Heart left ventricle (tissue), 16 donors: ENCODE measurements around the gene RTN1. TPM values are rescaled to one million over a fixed set of nuclear protein-coding genes. Genes with fewer than 3 reads are reported as not detected.

Experiments
- ATAC-seq, 4 donors: fragments of 200-7000 bp; cut with Tn5 transposase; one replicate each; pipeline ENCODE4 v1.9.1; 2020 to 2022; ENCODE audit warnings: moderate library complexity in 4 of 4, mild to moderate bottlenecking in 3 of 4, moderate number of reproducible peaks in 1 of 4
- DNase-seq, 5 donors: peaks; one replicate each; pipeline ENCODE4 v3.0.0-alpha.2; 2020
- H3K27ac ChIP-seq, 12 donors: fragments of 200-600 bp; sonication (generic) in 4 of 12; one replicate each; pipeline versions ENCODE4 v1.5.0 to v1.8.0; 2016 to 2022; ENCODE audit warnings: mild to moderate bottlenecking in 2 of 12
- H3K27me3 ChIP-seq, 9 donors: fragments of 200-600 bp; sonication (generic) in 2 of 9; one replicate each; pipeline versions ENCODE4 v1.5.1 to v1.8.0; 2016 to 2022; ENCODE audit warnings: mild to moderate bottlenecking in 3 of 9
- H3K36me3 ChIP-seq, 9 donors: fragments of 200-600 bp; sonication (generic) in 2 of 9; one replicate each; pipeline versions ENCODE4 v1.5.0 to v1.8.0; 2018 to 2022; ENCODE audit warnings: mild to moderate bottlenecking in 2 of 9
- H3K4me1 ChIP-seq, 12 donors: fragments of 200-600 bp; sonication (generic) in 4 of 12; one replicate each; pipeline versions ENCODE4 v1.5.0 to v1.8.0; 2016 to 2022; ENCODE audit warnings: mild to moderate bottlenecking in 3 of 12
- H3K4me3 ChIP-seq, 12 donors: fragments of 200-600 bp; sonication (generic) in 4 of 12; one replicate each; pipeline versions ENCODE4 v1.5.0 to v1.8.0; 2017 to 2022; ENCODE audit warnings: mild to moderate bottlenecking in 9 of 12, moderate library complexity in 4 of 12
- H3K9me3 ChIP-seq, 12 donors: fragments of 200-600 bp; sonication (generic) in 4 of 12; one replicate each; pipeline versions ENCODE4 v1.5.0 to v1.8.0; 2016 to 2022; ENCODE audit warnings: mild to moderate bottlenecking in 1 of 12
- CTCF ChIP-seq, 12 donors: fragments of 200-600 bp; sonication (generic) in 4 of 12; IDR thresholded peaks; one replicate each; pipeline versions ENCODE4 v1.5.0 to v1.8.0; 2018 to 2022; ENCODE audit warnings: antibody characterized with exemption in 12 of 12, mild to moderate bottlenecking in 5 of 12
- POLR2A ChIP-seq, 2 donors: fragments of 450-650 bp; IDR thresholded peaks; one replicate each; pipeline ENCODE4 v1.6.1; 2017; ENCODE audit warnings: antibody characterized with exemption in 2 of 2, mild to moderate bottlenecking in 2 of 2, moderate library complexity in 2 of 2
- WGBS, 4 donors: extraction: QIAGEN DNeasy Blood & Tissue Kit in 2 of 4; methylation state at CpG; one replicate each; pipeline versions ENCODE4 v1.1.5 to v1.1.7; 2013 to 2018; 5-methylcytosine and 5-hydroxymethylcytosine counted together
- intact Hi-C, 10 donors: fragments of 100-400 bp; cut with DNase I; formaldehyde crosslinking; loops; one replicate each; pipeline versions ENCODE4 v1.11.1 to v1.14.2; 2022
- polyA plus RNA-seq, 2 donors: library from polyadenylated mRNA; stranded (reverse); fragments of 200-250 nt; gene quantifications; one replicate each; pipeline ENCODE4 v1.2.3, GENCODE V29; 2013
- total RNA-seq, 9 donors: library from RNA; depleted of rRNA in 2 of 9; stranded (reverse); fragments of >200 nt in 2 of 9; fragmentation: NEBNext Ultra II Directional in 3 of 9; extraction: Animal tissue kit (Norgen Biotek cat#: 25700) in 3 of 9; gene quantifications; one replicate each; pipeline versions ENCODE4 v1.1.0 to v1.2.4, GENCODE V29; 2016 to 2023
- donor health status: ischemic (EF 13 %, LVEDD 7.1; RV severe dilation, severe dysfunction).
- donor health status: healthy with polysubstance abuse.
- donor health status: DM: no; HTN: yes; CAD: no.
- donor health status: DM: no; HTN: no; CAD: no.
- donor health status: ischemic (EF 25% LVEDD 6.9; RV normal size, moderate dysfunction).
- donor health status: ischemic (EF 25% LVEDD 5.7; RV mildly dilated, moderate dysfunction).
- donor health status: healthy.
- donor health status: DM: yes; HTN: yes; CAD: no.
- donor health status: ischemic (EF 35%, LVEDD 5.7; RV mildly dilated, moderate dysfunction).
- donor health status: nonischemic (EF 11% LVEDD 7.7; RV severe dilation, severe dysfunction).
- donor health status: DM: yes; HTN: yes; CAD: no.
- donor health status: PGD.
- donor health status: ischemic (EF 29% LVEDD 5.4; RV normal size, mild dysfunction).
- donor health status: nonischemic (EF 23%, LVEDD 6.1; RV moderate dilation, normal function).

RTN1 gene
- total and polyA plus RNA-seq, 11 donors = 0.15 to 8.4 (median 0.90) TPM

- H3K36me3 ChIP-seq = no peaks in the 10 kb centered on the region
- ATAC-seq (no peak), DNase-seq (no peak)
- no peaks in the 10 kb centered on the region for H3K9me3 ChIP-seq
- H3K27me3 ChIP-seq = no peaks in the 10 kb centered on the region
- no peak for TF ChIP-seq CTCF (IDR thresholded peaks at IDR 0.05)
- TF ChIP-seq POLR2A (IDR thresholded peaks at IDR 0.05) = no peak
- intact Hi-C loops = no loop called here
- H3K4me1 ChIP-seq = no peaks in the 10 kb centered on the region
- no peak overlapping the region for H3K27ac ChIP-seq
- H3K4me3 ChIP-seq = no peak overlapping the region
- WGBS, 4 donors = 65 to 86% (median 78%) methylated on average over 3 of the region's 3 CpGs
These were observed 119.0 kb downstream of the RTN1 start for GRCh38 chr14:59751578-59751977.

- Histone ChIP-seq H3K4me3 (no peak overlapping the region), H3K36me3 (no peaks in the 10 kb centered on the region), H3K27ac (no peak overlapping the region), H3K27me3 (no peaks in the 10 kb centered on the region), H3K9me3 (peaks cover 0 to 38% (median 19%) of the 10 kb centered on the region in 12 donors), H3K4me1 (no peaks in the 10 kb centered on the region)
- DNase-seq (peak in 1 of 5 donors; percentile 24), ATAC-seq (peak in 2 of 4 donors; percentile 36 to 61)
- WGBS, 4 donors = 71 to 79% (median 74%) methylated on average over 3 of the region's 3 CpGs
- TF ChIP-seq CTCF (IDR thresholded peaks at IDR 0.05) (no peak), POLR2A (IDR thresholded peaks at IDR 0.05) (no peak)
- intact Hi-C loops = no loop called here
These were observed 130.8 kb downstream of the RTN1 start for GRCh38 chr14:59739794-59740193.

GRCh38 chr14:59728304-59728703, 142.3 kb downstream of the RTN1 start:
- no peak for DNase-seq
- no peaks in the 10 kb centered on the region for H3K9me3 ChIP-seq
- no peak for TF ChIP-seq CTCF (IDR thresholded peaks at IDR 0.05)
- no peak for TF ChIP-seq POLR2A (IDR thresholded peaks at IDR 0.05)
- no peak for ATAC-seq
- no peak overlapping the region for H3K27ac ChIP-seq
- H3K27me3 ChIP-seq = no peaks in the 10 kb centered on the region
- 12 to 43% (median 29%) methylated on average over 3 of the region's 3 CpGs for WGBS, 4 donors
- H3K36me3 ChIP-seq = no peaks in the 10 kb centered on the region
- no peaks in the 10 kb centered on the region for H3K4me1 ChIP-seq
- no peak overlapping the region for H3K4me3 ChIP-seq
- intact Hi-C loops = no loop called here

GRCh38 chr14:59727073-59727661, 143.4 kb downstream of the RTN1 start:
- TF ChIP-seq CTCF (IDR thresholded peaks at IDR 0.05) = no peak
- no peak for TF ChIP-seq POLR2A (IDR thresholded peaks at IDR 0.05)
- H3K9me3 ChIP-seq = no peaks in the 10 kb centered on the region
- H3K4me3 ChIP-seq = no peak overlapping the region
- H3K27ac ChIP-seq = no peak overlapping the region
- H3K36me3 ChIP-seq = no peaks in the 10 kb centered on the region
- DNase-seq (peak in 1 of 5 donors; percentile 55), ATAC-seq (no peak)
- intact Hi-C loops = no loop called here
- no peaks in the 10 kb centered on the region for H3K4me1 ChIP-seq
- H3K27me3 ChIP-seq = no peaks in the 10 kb centered on the region
- WGBS, 4 donors = 93 to 96% (median 96%) methylated on average over 19 to 53 of the region's 53 CpGs
